Neural crest cell (in vitro differentiated cells): ENCODE data around the gene ERG. TPM values are rescaled to one million over a fixed set of nuclear protein-coding genes. Genes with fewer than 3 reads are reported as not detected.

Experiments
- DNase-seq: peaks from one replicate; pipeline ENCODE4 v3.0.0; 2021; ENCODE audit warnings: low read depth, mixed read lengths, low spot score
- H3K27ac Mint-ChIP-seq: one replicate; pipeline ENCODE4 v1.8.0; 2021; ENCODE audit warnings: mild to moderate bottlenecking, mixed read lengths; ENCODE audit not compliant: unreplicated experiment
- H3K27me3 Mint-ChIP-seq: 2 replicates; pipeline ENCODE4 v1.8.0; 2021; ENCODE audit warnings: low read depth, mild to moderate bottlenecking, mixed read lengths
- H3K36me3 Mint-ChIP-seq: 2 replicates; pipeline ENCODE4 v1.8.0; 2021; ENCODE audit warnings: low read depth, mild to moderate bottlenecking, mixed read lengths
- H3K4me1 Mint-ChIP-seq: 2 replicates; pipeline ENCODE4 v1.8.0; 2021; ENCODE audit warnings: mixed read lengths
- H3K4me3 Mint-ChIP-seq: one replicate; pipeline ENCODE4 v1.8.0; 2021; ENCODE audit warnings: mild to moderate bottlenecking, mixed read lengths
- H3K9me3 Mint-ChIP-seq: 2 replicates; pipeline ENCODE4 v1.8.0; 2021; ENCODE audit warnings: mixed read lengths
- CTCF ChIP-seq: fragments of 200-600 bp; sonication (generic); conservative IDR thresholded peaks from 2 replicates; pipeline ENCODE4 v1.5.0; 2021; ENCODE audit warnings: antibody characterized with exemption, mild to moderate bottlenecking
- long read RNA-seq: library from polyadenylated mRNA; unstranded; transcript quantifications from one replicate; pipeline ENCODE4 v2.0.0, GENCODE V29; 2020
- total RNA-seq: library from RNA; stranded (reverse); gene quantifications from 2 replicates; pipeline ENCODE4 v1.2.1, GENCODE V29; 2021

Gene ERG
- 0.19 and 0.61 TPM in 2 replicates for total RNA-seq
- long read RNA-seq = 0 reads

DNA sequence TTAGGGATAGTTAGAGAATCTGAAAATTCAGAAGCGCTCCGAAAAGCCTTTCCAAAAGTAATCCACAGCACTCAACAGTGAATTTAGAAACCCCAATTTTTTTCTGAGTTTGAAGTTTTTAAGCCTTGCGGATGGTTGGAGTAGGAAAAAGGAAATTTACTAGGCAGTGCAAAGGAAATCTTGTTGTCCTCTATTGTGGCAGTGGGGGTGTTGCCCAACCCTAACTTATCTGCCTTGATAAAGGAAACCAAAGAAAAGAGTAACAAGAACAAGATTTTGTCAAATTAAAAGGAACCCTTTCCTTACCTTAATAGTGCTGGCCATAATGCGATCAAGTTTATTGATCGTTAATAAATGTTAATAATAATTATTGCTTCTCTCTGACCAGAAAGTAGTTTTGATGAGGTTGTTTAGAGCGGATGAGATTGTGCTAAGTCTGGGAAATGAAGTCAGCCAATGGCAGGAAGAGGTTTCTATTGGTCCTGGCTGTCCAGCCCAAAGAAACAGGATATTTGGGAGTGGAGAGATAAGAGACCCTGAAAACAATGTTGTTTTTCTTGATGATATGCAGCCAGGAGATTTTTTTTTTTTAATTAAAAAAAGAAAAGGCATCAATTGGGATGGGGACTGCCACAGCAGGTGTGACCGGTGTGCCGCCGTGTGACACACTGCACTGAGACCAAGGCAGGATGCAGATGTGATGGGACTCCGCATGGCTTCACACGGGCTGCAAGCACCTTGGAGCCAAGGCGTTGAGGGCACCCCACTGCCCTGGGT is at the start of gene ERG:
Gene ERG, minus strand, starts transcription at position 421 of the 777 bp plus-strand sequence. Its CDS starts 97 bp downstream, at position 324.
- H3K4me3 Mint-ChIP-seq = no peak within 1 kb of the TSS
- DNase-seq = no peak
- no peak within 1 kb of the TSS for H3K27ac Mint-ChIP-seq
- no peak for TF ChIP-seq CTCF
- H3K4me1 Mint-ChIP-seq = peaks cover 8% of the 10 kb centered on the region
- H3K27me3 Mint-ChIP-seq = no peaks in the 10 kb centered on the region
- H3K9me3 Mint-ChIP-seq = no peaks in the 10 kb centered on the region
- H3K36me3 Mint-ChIP-seq = no peaks in the 10 kb centered on the region

DNA sequence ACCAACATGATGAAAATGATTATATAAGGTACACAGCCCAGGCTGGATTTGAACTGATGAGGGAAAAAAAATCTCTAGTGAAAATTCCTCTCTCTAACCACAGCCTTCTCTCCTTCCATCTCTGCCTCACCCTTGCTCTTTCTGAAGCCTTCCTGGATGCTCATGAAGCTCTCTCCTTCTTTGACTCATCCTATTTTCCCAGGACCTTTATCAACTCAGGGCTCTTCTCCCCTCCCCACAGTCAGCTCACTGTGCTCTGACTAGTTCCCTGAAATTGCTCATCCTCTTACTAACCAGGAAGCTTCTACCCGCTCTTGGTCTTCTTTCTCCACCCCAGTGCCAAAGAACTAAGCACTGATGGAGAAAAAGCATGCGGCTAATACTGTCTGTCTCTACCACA is 46.4 kb upstream of the ERG start:
- Mint-ChIP-seq H3K9me3 (no peaks in the 10 kb centered on the region), H3K4me1 (no peaks in the 10 kb centered on the region), H3K27ac (no peak overlapping the region), H3K36me3 (no peaks in the 10 kb centered on the region), H3K4me3 (no peak overlapping the region), H3K27me3 (no peaks in the 10 kb centered on the region)
- DNase-seq = no peak
- no peak for TF ChIP-seq CTCF

- no peak overlapping the region for H3K27ac Mint-ChIP-seq
- H3K4me3 Mint-ChIP-seq = no peak overlapping the region
- H3K27me3 Mint-ChIP-seq = no peaks in the 10 kb centered on the region
- no peaks in the 10 kb centered on the region for H3K36me3 Mint-ChIP-seq
- H3K9me3 Mint-ChIP-seq = no peaks in the 10 kb centered on the region
- no peak for TF ChIP-seq CTCF
- H3K4me1 Mint-ChIP-seq = no peaks in the 10 kb centered on the region
- DNase-seq = no peak
These were observed 44.0 kb upstream of the ERG start for GRCh38 chr21:38542263-38542662.

- no peak for TF ChIP-seq CTCF
- no peak overlapping the region for H3K27ac Mint-ChIP-seq
- DNase-seq = no peak
- no peaks in the 10 kb centered on the region for H3K9me3 Mint-ChIP-seq
- H3K4me1 Mint-ChIP-seq = peaks cover 7% of the 10 kb centered on the region
- H3K36me3 Mint-ChIP-seq = no peaks in the 10 kb centered on the region
- H3K4me3 Mint-ChIP-seq = no peak overlapping the region
- no peaks in the 10 kb centered on the region for H3K27me3 Mint-ChIP-seq
These were observed 40.1 kb upstream of the ERG start for GRCh38 chr21:38538353-38538752.

DNA sequence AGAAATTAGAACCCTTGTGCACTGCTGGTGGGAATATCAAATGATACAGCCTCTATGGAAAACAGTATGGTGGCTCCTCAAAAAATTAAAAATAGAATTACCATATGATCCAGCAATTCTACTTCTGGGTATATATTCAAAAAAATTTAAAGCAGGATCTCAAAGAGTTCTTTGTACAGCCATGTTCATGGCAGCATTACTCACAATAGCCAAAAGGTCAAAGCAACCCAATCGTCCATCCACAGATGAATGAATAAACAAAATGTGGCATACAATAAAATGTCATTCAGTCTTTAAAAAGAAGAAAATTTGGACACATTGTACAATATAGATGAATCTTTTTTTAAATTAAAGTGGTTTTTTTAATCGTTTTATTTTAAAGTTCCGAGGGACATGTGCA is 36.3 kb upstream of the ERG start:
- no peak overlapping the region for H3K4me3 Mint-ChIP-seq
- H3K9me3 Mint-ChIP-seq = no peaks in the 10 kb centered on the region
- H3K36me3 Mint-ChIP-seq = no peaks in the 10 kb centered on the region
- DNase-seq = no peak
- peaks cover 13% of the 10 kb centered on the region for H3K4me1 Mint-ChIP-seq
- no peak overlapping the region for H3K27ac Mint-ChIP-seq
- TF ChIP-seq CTCF = no peak
- no peaks in the 10 kb centered on the region for H3K27me3 Mint-ChIP-seq
